Non-pigmented ciliary epithelial cell (primary cell): Measurements from ENCODE around the gene SPSB1.
"Not testable (repeated sequence)": the region's sequence is repeated elsewhere in the genome, so short reads cannot be mapped to it uniquely, and the experiment has no call there.

Experiments used
- DNase-seq: peaks from one replicate; pipeline ENCODE4 v3.0.0-alpha.2; 2010; ENCODE audit warnings: low read depth

SPSB1 gene

GRCh38 chr1:9279172-9279840, 13.4 kb upstream of the SPSB1 start:
- DNase-seq = no peak

- peak; percentile 83 for DNase-seq
These were observed 12.5 kb upstream of the SPSB1 start for GRCh38 chr1:9280015-9280860.

GRCh38 chr1:9281071-9281827, 11.4 kb upstream of the SPSB1 start:
- DNase-seq = no peak

GRCh38 chr1:9281908-9282695, 10.6 kb upstream of the SPSB1 start:
- DNase-seq = no peak

DNA sequence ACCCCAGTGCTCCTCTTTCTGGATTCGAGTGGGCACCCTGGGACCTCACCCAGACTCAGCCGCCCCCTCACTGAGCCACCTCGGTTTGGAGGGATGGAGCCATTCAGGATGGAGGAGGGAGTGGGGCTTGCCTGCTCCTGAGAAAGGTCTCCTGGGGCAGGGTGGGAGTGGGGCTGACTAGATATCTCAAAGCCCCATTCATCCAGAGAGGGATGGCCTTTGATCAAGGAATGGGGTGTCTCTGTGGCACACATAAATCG, 10.1 kb upstream of the SPSB1 start:
- DNase-seq = no peak

GRCh38 chr1:9284061-9284460, 8.6 kb upstream of the SPSB1 start:
- no peak for DNase-seq

DNA sequence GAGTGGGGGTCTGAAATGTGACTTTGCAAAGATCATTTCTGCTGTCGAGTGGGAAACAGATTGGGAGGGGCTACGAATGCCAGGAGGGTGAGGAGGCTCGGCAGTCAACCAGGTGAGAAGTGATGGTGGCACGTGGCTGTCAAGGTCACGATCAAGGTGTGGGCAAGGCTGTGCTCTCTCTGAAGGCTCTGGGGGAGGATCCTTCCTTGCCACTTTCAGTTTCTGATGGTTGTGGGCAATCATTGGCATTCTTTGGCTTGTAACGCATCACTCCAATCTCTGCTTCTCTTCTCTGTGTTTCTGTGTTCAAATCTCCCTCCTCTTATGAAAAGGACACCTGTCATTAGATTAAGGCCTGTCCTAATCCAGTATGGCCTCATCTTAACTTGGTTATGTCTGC, 6.1 kb upstream of the SPSB1 start:
- no peak for DNase-seq

GRCh38 chr1:9289090-9289534, 3.6 kb upstream of the SPSB1 start:
- no peak for DNase-seq

GRCh38 chr1:9289711-9290485, 2.8 kb upstream of the SPSB1 start:
- peak; percentile 60 for DNase-seq

DNA sequence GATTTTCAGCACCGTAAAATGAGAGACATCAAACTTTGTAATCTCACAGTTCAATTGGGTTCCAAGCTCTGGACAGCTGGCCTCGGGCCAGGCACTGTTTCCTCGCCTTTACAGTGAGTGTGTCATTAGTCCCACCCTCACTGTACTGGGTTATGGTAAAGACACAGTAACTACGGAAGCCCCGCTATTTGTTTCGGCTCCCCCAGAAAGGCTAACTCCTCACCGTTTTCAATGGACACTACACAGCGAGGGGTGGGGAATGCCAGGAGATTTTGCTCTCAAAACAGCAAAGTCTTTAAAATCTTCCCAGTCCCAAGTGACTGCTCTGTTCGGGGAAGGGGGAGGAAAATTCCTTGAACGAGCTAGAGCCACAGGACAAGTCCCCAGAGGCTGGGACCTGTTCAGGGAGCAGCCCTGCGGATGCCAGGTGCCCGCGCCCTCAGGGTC, 757 bp upstream of the SPSB1 start:
- no peak for DNase-seq

DNA sequence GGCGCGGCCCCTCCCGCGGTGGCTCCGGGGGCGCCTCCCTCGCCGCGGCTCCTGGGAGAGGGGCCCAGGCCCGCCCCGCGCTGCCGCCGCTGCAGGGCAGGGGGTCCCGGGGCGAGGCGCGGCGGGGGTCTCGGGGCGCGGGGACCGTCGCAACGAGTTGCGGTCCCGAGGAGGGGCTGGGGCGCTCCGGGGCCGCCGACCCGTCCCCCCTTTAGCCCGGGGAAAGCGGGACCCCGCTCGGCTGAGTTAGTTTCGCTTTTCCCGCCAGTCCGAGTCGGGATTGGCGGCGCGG, 493 bp downstream of the SPSB1 start:
- no peak for DNase-seq

DNA sequence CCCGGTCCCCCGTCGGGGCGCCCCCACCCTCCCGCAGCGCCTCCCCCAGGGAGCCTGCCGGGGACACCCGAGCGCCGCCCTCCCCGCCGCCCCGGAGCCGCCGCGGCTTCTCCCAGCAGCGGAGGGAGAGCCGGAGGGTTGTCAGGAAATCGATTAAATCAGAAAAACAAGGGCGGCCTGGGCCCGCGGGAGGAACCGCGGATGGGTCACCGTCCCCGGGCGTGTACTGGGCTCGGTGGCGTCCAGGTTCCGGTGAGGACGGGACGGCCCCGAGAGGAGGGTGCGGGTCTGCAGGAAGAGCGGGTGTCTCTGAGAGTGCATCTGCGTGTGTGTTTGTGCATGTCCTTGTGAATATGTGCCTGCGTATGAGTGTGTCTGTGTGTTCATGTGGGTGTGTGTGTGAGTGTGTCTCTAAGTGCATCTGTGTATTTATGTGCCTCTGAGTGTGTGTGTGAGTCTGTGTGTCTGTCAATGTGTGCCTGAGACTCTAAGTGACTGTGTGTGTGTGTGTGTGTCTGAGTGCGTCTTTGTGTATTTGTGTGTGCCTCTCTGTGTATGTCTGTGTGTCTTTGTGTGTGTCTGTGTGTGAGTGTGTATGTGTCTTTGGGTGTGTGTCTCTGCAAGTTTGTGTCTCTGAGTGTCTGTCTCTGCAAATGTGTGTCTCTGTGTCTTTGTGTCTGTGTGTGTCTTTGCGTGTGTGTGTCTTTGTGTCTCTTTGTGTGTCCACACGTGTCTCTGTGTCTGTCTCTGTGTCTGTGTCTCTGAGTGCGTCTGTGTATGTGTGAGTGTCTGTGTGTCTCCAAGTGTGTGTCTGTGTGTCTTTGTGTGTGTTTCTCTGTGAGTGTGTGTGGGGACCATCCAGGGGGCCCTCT, 1.1 kb downstream of the SPSB1 start:
- no peak for DNase-seq

DNA sequence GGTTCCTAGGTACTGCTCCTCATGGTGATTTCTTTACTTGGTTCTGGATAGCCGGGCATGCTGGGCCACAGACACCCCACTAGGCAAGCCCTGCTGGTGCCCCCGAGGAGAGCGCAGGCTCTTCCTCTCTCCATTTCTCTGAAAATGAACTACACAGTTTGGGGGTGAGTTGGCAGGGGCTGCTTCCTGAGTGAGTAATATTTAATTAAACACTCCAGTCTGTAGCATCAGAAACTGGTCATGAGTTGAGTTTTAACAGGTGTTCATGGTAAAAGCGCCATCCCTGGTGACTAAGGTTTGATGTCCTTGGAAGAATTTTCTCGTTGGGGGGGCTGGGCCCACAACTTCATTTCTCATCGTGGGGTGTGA, 1.7 kb downstream of the SPSB1 start:
- DNase-seq = peak; percentile 71

DNA sequence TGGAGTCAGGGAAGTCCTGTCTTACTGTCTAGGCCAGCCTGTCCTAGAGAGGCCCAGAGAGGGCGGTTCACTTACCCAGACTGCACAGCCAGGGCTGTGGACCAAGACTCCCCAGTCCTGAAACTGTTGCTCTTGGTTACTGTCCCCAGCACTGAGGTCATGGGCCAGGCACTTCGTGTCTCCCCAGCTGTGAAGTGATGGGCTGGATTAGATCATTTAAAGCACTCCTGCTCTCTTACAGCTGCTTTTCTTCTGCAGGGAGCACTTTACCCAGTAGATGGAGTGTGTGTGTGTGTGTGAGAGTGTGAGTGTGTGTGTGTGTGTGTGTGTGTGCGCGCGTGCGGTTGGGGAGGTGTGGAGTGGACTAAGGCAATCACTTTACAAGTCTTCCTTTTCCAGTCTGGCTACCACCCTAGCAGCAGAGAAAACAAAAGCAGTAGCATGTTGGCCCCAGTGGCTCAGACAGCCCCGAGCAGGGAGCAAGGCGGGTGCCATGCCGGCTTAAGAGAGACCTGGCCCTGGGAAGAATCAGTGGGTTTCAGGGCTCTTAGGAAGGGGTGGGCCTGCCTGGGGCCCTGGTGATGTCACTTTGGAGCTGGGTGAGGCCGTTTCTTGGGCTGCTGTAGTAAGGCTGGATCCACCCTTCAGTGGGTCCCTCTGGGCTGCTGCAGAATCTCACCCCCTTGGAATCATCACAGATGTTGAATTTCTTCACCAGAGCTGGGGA, 2.4 kb downstream of the SPSB1 start:
- DNase-seq = no peak

GRCh38 chr1:9295884-9296283, 3.2 kb downstream of the SPSB1 start:
- DNase-seq = no peak

- DNase-seq = no peak
These were observed 4.2 kb downstream of the SPSB1 start for GRCh38 chr1:9296850-9297249.

DNA sequence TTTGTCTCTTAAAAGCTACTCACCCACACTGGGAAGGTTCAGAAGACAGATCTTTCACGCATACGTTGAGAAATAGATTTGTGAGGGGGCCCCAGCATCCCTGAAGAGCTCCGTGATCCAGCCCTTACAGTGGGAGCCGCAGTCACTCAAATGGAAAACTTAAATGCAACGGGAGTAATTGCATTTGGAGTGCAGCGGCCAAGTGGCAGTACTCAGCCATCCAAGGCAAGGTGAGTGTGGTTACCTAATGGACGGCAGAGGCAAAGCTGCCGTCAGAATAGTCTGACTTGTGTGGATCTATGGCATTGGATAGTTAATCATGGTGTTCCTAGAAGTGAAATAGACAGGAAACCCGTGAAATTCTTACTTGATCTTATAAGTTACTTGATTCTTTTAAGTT, 5.1 kb downstream of the SPSB1 start:
- no peak for DNase-seq

DNA sequence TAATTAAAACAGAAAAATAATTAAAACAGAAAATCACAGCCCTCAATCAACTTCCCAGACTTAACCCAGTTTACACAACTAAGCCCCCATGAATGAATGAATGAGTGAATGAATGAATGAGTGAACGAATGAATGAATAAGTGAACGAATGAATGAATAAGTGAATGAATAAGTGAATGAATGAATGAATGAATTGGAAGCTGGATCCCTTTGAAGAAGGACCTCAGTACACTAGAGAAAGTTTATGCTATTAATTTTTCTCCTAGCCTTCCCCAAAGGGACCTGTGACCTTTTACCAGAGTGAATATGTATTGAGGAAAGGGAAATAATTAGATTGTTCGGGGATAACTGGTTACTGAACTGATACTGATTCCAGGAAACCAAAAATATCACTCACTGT, 5.6 kb downstream of the SPSB1 start:
- no peak for DNase-seq

GRCh38 chr1:9299571-9300541, 7.2 kb downstream of the SPSB1 start:
- not testable (repeated sequence) for DNase-seq
